Breast epithelium (tissue), 4 donors: ENCODE measurements around the gene EXOG. TPM values are rescaled to one million over a fixed set of nuclear protein-coding genes. Genes with fewer than 3 reads are reported as not detected.

Experiments used
- DNase-seq, 2 donors: peaks; one replicate each; pipeline ENCODE4 v3.0.0-alpha.2; 2019; ENCODE audit warnings: low spot score in 2 of 2
- H3K27ac ChIP-seq, 2 donors: fragments of 200-600 bp; sonication (generic) in 1 of 2; one replicate each; pipeline ENCODE4 v1.5.1; 2016 to 2019; ENCODE audit warnings: mild to moderate bottlenecking in 1 of 2
- H3K27me3 ChIP-seq, 2 donors: fragments of 200-600 bp; sonication (generic) in 1 of 2; one replicate each; pipeline versions ENCODE4 v1.5.1 to v1.6.0; 2017 to 2019; ENCODE audit warnings: control low read depth in 1 of 2, mild to moderate bottlenecking in 1 of 2
- H3K36me3 ChIP-seq: fragments of 200-600 bp; one replicate; pipeline ENCODE4 v1.5.1; 2019
- H3K4me1 ChIP-seq, 2 donors: fragments of 200-600 bp; sonication (generic); one replicate each; pipeline ENCODE4 v1.5.1; 2016 to 2019; ENCODE audit warnings: control low read depth in 1 of 2
- H3K4me3 ChIP-seq, 3 donors: fragments of 200-600 bp; sonication (generic); 1 replicate in 2 of 3; 2 replicates in 1 of 3; pipeline ENCODE4 v1.5.1; 2016 to 2019; ENCODE audit warnings: mild to moderate bottlenecking in 3 of 3, moderate library complexity in 2 of 3
- H3K9me3 ChIP-seq, 2 donors: fragments of 200-600 bp; sonication (generic) in 1 of 2; one replicate each; pipeline ENCODE4 v1.5.1; 2016 to 2019; ENCODE audit warnings: control low read depth in 1 of 2
- CTCF ChIP-seq, 3 donors: fragments of 450-650 bp; IDR thresholded peaks; one replicate each; pipeline ENCODE4 v1.5.1; 2016 to 2017; ENCODE audit warnings: antibody characterized with exemption in 3 of 3, mild to moderate bottlenecking in 3 of 3, moderate library complexity in 3 of 3
- POLR2A ChIP-seq: fragments of 450-650 bp; IDR thresholded peaks from one replicate; pipeline ENCODE4 v1.6.1; 2016; ENCODE audit warnings: antibody characterized with exemption, mild to moderate bottlenecking, moderate library complexity
- POLR2AphosphoS5 ChIP-seq, 3 donors: sonication (generic); formaldehyde crosslinking; IDR thresholded peaks; one replicate each; pipeline ENCODE4 v1.6.1; 2017; ENCODE audit warnings: antibody characterized with exemption in 3 of 3
- intact Hi-C: fragments of 100-400 bp; cut with DNase I; formaldehyde crosslinking; loops from one replicate; pipeline ENCODE4 v1.15.1; 2023; ENCODE audit warnings: low total_unique reads
- total RNA-seq, 3 donors: library from RNA; depleted of rRNA; stranded (reverse); fragments of >200 nt; gene quantifications; one replicate each; pipeline ENCODE4 v1.1.0, GENCODE V29; 2016

Gene EXOG
- total RNA-seq, 3 donors from 2014 or later = 7.5 to 10.2 (median 8.8) TPM

DNA sequence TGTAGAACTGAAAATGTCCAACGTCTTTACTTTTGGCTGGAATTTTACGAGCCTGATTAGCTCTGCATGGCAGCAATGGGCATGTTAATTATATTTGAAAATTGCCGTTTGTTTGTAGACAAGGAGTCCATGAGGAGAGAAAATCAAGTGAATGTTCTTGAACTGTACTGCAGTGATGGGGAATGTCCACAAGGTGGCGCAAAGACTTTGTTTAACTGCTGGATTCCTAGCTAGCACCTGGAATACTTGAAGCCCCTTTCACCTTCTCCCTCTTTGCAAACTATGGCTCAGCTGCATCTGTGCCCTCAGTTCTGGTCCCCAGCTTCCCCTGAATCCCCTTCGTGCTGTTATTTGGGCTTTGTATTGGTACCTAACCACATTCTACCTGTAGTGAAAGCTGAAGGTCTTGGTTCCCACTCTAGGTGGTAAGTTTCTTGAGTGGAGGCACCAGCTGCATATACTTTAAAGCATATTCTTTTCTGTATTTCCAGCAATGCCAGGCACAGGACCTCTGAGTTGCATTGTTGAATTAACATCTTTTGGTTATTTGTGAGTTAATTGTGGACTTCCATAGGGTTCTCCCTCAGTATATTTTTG, 25.3 kb downstream of the EXOG start:
- Histone ChIP-seq H3K9me3 (no peaks in the 10 kb centered on the region), H3K27me3 (no peaks in the 10 kb centered on the region), H3K36me3 (no peaks in the 10 kb centered on the region), H3K27ac (no peak overlapping the region), H3K4me3 (no peak overlapping the region), H3K4me1 (no peaks in the 10 kb centered on the region)
- TF ChIP-seq CTCF (IDR thresholded peaks at IDR 0.05) (peak; percentile 71 to 84 (median 74)), POLR2A (no peak)
- peak; percentile 59 to 66 for DNase-seq
- intact Hi-C loops = loop anchor here (10.0 kb wide), 1 partner anchor 113 kb away; no protein-coding TSS in a partner anchor

DNA sequence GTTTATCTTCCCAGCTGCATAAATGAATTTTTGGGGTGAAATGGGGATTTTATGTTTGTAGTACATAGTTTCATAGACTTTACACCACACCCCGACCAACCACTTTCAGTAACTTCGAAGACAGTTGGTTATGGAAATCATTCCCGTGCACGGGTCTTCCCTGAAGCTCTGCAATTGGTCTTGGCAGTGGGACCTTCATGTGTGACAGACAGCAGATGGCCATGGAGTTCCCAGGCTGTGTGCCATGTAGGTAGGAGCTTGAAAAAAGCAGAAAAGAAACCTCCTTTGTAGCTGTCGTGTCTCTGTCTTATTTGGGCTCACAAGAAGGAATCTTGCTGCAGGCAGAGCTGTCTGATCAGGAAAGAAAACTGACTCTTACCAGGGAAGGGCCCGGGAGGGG, 25.9 kb downstream of the EXOG start:
- Histone ChIP-seq H3K4me3 (no peak overlapping the region), H3K27ac (no peak overlapping the region), H3K4me1 (no peaks in the 10 kb centered on the region), H3K9me3 (no peaks in the 10 kb centered on the region), H3K36me3 (no peaks in the 10 kb centered on the region), H3K27me3 (no peaks in the 10 kb centered on the region)
- DNase-seq = no peak
- TF ChIP-seq CTCF (IDR thresholded peaks at IDR 0.05) = no peak
- TF ChIP-seq POLR2A = no peak
- TF ChIP-seq POLR2AphosphoS5 (IDR thresholded peaks at IDR 0.05) = no peak
- intact Hi-C loops = loop anchor here (10.0 kb wide), 1 partner anchor 113 kb away; no protein-coding TSS in a partner anchor

DNA sequence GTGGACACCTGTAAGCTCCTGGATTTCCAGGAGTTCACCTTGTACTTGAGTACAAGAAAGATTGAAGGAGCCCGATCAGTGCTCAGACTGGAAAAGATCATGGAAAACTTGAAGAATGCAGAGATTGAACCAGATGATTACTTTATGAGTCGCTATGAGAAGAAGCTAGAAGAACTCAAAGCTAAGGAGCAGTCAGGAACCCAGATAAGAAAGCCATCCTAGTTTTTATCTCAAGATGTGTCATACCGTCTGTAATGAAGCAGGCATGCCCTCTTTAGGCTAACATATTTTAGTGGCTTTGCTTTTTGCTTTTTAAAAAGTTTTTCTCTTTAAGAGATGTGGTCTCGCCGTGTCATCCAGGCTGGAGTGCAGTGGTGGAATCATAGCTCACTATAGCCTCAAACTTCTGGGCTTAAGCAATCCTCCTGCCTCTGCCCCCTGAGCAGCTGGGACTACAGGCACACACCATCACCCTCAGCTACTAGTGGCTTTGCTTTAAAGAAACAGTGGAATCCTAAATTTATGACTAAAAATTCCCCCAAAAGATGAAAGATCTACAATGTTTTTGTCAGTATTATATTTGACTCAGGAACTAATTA, 28.1 kb downstream of the EXOG start:
- intact Hi-C loops = loop anchor here (10.0 kb wide), 1 partner anchor 111 kb away; no protein-coding TSS in a partner anchor
- no peaks in the 10 kb centered on the region for H3K36me3 ChIP-seq
- no peak for DNase-seq

DNA sequence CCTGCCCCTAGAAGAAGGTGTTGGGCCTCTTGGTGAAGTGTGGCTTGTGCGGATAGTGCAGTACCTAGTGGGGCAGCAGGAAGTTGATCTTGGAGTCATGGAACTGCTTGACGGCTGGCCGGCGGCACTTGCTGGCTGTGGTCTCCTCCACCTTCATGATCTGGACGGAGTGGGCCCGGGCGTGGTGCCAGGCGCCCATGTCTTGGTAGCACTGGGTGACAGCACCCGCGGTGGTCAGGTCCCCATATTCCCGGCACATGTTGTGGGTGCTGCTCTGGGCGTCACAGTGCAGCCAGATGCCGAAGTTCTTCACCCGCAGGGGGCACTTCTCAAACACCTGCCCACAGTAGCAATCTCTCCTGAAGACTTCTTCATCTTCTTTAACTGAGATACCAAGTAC, 30.7 kb downstream of the EXOG start:
- intact Hi-C loops = loop anchor here (10.0 kb wide), 1 partner anchor 108 kb away; no protein-coding TSS in a partner anchor
- H3K4me3 ChIP-seq = no peak overlapping the region
- H3K27me3 ChIP-seq = no peaks in the 10 kb centered on the region
- no peak for TF ChIP-seq CTCF (IDR thresholded peaks at IDR 0.05)
- TF ChIP-seq POLR2AphosphoS5 (IDR thresholded peaks at IDR 0.05) = no peak
- TF ChIP-seq POLR2A = no peak
- no peaks in the 10 kb centered on the region for H3K4me1 ChIP-seq
- peak overlapping the region in 1 of 2 donors; percentile 43 for H3K27ac ChIP-seq
- DNase-seq = no peak
- H3K9me3 ChIP-seq = no peaks in the 10 kb centered on the region
- H3K36me3 ChIP-seq = no peaks in the 10 kb centered on the region

More for the DNA sequence above, 28.1 kb downstream of the EXOG start:
- Histone ChIP-seq H3K4me3 (no peak overlapping the region), H3K9me3 (no peaks in the 10 kb centered on the region), H3K27me3 (no peaks in the 10 kb centered on the region), H3K27ac (no peak overlapping the region), H3K4me1 (no peaks in the 10 kb centered on the region)
- TF ChIP-seq CTCF (IDR thresholded peaks at IDR 0.05) (no peak), POLR2A (no peak), POLR2AphosphoS5 (IDR thresholded peaks at IDR 0.05) (no peak)

- Histone ChIP-seq H3K27ac (no peak overlapping the region), H3K9me3 (no peaks in the 10 kb centered on the region), H3K27me3 (no peaks in the 10 kb centered on the region), H3K4me3 (no peak overlapping the region), H3K4me1 (no peaks in the 10 kb centered on the region), H3K36me3 (no peaks in the 10 kb centered on the region)
- intact Hi-C loops = loop anchor here (10.0 kb wide), 1 partner anchor 106 kb away; no protein-coding TSS in a partner anchor
- DNase-seq = no peak
- TF ChIP-seq POLR2AphosphoS5 (IDR thresholded peaks at IDR 0.05) (no peak), CTCF (IDR thresholded peaks at IDR 0.05) (no peak), POLR2A (no peak)
Observed at GRCh38 chr3:38528457-38528856, 32.3 kb downstream of the EXOG start.
